G401 (cell line): Measurements from ENCODE around the gene FRS3. TPM values are rescaled to one million over a fixed set of nuclear protein-coding genes. Genes with fewer than 3 reads are reported as not detected.

Experiments used
- DNase-seq: peaks from one replicate; pipeline ENCODE4 v3.0.0-alpha.2; 2015; ENCODE audit warnings: low spot score
- in situ Hi-C: cut with HindIII; loops from 2 replicates; pipeline ENCODE4 v1.10.0; 2016; ENCODE audit warnings: low sequenced_read_pairs, mixed read lengths
- total RNA-seq: library from RNA; depleted of rRNA; stranded (reverse); fragments of >200 nt; shearing (Covaris generic); gene quantifications from 2 replicates; pipeline ENCODE4 v1.2.3, GENCODE V29; 2014

The FRS3 gene
- total RNA-seq, 1 experiment from 2014 or later, result 3.3 TPM

DNA sequence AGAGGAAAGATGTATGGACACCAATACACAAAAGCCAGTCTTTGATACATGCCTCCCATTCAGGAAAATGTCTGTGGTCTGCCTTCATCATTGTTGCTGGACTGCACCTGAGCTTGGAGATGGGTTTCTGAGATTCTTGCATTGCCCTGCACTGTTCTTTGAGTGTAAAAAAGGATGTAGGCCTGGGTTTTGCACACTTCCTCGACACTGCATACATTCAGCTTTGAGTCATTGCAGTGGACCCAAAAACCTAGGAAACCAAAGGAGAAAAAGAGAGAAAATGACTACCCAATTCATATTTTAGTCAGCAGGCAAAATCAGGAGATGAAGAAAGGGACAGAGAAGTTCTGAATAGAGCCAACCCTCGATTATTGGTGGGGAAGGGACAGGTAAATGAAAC lies 16.8 kb upstream of the FRS3 start:
- in situ Hi-C loops, result loop anchor here (25.0 kb wide), 1 partner anchor 241 kb away; no protein-coding TSS in a partner anchor
- DNase-seq, result no peak

DNA sequence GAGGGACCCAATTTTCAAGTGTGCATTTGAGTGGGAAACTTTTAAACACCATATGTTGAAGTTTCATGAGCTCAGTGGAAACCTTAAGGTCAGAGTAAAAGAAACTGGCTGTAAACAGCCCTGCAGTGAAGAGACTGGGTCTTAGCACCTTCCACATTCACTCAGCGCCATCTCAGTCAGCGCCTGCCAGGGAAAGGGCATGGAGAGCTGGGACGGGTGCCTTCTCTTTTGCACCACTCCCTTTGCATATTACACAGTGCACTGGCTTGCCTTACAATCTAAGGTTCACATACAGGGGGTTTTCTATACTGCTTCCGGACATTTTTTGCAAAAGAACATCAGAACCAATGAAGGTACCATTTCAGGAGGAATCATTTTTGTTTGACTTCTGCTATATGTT lies 12.3 kb upstream of the FRS3 start:
- in situ Hi-C loops, result loop anchor here (25.0 kb wide), 1 partner anchor 245 kb away; no protein-coding TSS in a partner anchor
- no peak for DNase-seq

DNA sequence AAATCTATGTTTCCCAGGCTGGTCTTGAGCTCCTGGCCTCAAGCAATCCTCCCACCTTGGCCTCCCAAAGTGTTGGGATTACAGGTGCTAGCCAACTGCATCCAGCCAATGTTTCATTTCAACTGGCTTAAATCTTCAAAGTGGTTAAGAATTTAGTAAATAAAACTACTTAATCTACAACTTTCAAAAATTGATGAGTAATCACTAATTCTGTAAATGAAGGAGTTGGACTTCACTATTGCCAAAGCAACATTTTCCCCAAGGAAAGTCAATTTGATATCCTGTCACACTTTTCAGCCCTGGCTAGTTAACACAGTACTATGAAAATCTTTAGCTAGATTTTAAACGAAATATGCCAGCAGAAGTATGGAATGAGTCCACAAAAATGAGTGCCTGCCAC lies 11.6 kb upstream of the FRS3 start:
- DNase-seq, result no peak
- in situ Hi-C loops, result loop anchor here (25.0 kb wide), 1 partner anchor 246 kb away; no protein-coding TSS in a partner anchor

DNA sequence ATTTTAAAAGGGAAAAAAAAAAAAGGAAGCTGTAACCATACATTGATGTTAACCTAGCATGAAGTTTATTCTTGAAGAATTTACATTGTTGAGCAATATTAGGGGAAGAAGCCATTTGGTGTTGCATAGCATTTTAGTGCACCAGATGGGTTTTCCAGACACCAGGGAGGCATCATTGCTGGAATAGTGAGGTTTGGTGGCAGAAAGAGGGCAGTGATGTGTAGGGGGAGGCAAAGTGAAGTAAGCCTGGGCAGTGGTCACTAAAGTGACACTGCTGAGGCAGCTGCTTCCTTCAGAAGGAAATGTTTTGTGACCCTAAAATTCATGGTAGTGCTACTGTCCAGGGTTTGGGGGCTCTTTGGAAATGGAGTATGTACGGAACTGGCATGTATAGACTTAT lies 10.3 kb upstream of the FRS3 start:
- in situ Hi-C loops, result loop anchor here (25.0 kb wide), 1 partner anchor 247 kb away; no protein-coding TSS in a partner anchor
- DNase-seq, result no peak

DNA sequence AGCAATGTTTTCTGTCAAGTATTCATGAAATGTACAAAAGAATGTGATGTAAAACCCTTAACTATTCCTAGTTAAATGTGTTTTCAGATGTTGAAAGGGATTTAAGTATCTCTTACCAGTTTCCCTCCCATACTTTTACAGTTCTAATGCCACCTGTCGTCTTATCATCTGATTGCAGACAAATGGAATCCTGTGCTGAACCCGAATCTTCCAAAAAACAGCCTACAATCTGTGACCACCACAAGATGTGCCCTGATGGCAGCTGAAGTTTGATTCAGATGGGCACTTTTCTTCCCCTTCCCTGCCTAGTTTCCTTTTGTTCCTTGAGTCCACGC lies 9.7 kb upstream of the FRS3 start:
- in situ Hi-C loops, result loop anchor here (25.0 kb wide), 1 partner anchor 248 kb away; no protein-coding TSS in a partner anchor
- no peak for DNase-seq

DNA sequence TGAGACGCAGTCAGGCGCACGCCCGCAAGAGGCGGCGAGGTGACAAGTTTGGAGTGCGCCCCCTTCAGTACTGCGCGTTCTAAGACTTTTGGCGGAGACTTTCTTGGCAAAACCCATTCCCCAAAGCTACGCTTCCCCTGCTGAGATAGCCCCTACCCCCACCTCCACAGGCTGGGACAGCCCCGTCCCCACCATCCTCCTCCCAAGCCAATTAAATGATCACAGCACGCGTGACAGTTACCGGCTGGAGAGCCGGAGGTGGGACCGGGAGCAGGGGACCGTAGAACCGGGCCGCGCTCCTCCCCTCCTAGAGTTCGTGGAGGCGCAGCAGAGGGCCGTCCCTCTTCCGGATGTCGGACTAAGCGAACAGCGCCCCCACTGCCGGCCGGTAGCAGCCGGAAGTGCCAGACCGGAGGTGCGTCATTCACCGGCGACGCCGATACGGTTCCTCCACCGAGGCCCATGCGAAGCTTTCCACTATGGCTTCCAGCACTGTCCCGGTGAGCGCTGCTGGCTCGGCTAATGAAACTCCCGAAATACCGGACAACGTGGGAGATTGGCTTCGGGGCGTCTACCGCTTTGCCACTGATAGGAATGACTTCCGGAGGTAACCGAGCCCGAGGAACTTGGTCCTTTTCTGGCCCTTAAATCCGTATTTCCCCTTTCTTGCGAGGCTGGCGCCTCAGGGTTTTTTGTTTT lies 7.7 kb upstream of the FRS3 start, which contains the start of gene TOMM6:
Gene TOMM6 (plus strand): TSS at position 476 of the 699 bp plus-strand sequence. CDS start 4 bp downstream, at position 480.
- DNase-seq, result peak; percentile 91

DNA sequence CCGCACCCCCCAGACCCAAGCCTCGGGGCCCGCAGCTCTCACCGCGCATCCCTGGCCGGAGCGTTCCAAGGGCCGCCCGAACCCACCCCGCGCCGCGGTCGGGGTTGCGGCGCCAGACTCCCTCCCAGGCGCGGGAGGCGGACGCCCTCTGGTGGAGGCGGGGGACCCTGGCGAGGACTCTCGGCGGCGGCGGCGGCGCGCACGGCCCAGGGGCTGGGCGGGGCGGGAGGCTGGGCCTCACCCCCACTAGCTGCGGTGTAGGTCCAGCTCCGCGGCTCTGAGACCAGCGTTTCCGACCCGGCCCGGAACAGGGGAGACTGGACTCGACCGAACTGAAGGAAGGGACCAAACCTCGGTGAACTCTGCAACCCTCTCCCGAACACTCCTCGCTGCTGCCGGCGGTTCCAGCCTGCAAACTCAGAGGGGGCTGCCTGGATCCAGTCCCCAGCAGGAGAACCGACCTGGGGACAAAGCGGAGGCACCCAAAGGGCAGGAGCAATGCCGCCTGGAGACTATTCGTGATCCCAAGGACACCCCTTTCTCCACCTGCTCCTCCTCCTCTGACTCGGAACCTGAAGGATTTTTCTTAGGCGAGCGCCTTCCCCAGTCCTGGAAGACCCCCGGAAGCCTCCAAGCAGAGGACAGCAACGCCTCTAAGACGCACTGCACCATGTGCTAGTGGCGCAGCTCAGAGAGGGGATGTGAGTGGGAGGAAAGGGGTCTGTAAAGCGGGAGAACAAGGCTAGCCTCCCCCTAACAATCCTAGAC lies 6.9 kb upstream of the FRS3 start:
- in situ Hi-C loops, result loop anchor here (25.0 kb wide), 1 partner anchor 251 kb away; no protein-coding TSS in a partner anchor
- DNase-seq, result peak; percentile 85

More for the DNA sequence above, 7.7 kb upstream of the FRS3 start, which contains the start of gene TOMM6:
- in situ Hi-C loops, result loop anchor here (25.0 kb wide), 1 partner anchor 250 kb away; no protein-coding TSS in a partner anchor

DNA sequence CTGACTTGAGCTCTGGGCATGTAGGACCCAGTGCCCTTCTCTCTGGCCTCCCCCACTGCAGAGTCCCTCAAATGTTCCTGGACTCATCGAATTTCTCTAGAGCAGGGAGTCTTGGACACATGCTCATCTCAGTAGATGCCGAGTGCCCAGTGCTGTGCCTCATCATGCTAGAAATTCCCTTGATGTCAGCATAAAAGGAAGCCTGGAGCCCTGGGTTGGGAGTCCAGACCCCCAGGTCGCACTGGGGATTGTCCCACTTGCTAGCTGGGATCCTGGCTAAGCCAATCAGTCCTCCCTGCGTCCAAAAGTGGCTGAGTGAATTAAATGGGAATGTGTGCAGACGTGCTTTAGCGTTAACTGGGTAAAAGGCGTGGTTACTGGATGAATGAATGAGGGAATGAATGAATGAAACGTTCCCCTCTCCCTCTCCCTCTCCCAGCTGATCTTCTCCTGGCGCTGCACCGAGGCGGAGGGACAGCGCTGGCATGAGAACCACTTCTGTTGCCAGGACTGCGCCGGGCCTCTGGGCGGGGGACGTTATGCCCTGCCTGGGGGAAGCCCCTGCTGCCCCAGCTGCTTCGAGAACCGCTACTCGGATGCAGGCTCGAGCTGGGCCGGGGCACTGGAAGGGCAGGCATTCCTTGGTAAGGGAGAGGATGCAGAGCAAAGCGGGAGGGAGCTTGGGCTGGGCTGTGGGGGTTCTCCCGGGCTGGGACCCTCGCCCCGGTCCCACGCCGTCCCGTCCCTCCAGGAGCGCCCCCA lies 6.2 kb upstream of the FRS3 start:
- in situ Hi-C loops, result loop anchor here (25.0 kb wide), 1 partner anchor 251 kb away; no protein-coding TSS in a partner anchor
- DNase-seq, result peak; percentile 56

DNA sequence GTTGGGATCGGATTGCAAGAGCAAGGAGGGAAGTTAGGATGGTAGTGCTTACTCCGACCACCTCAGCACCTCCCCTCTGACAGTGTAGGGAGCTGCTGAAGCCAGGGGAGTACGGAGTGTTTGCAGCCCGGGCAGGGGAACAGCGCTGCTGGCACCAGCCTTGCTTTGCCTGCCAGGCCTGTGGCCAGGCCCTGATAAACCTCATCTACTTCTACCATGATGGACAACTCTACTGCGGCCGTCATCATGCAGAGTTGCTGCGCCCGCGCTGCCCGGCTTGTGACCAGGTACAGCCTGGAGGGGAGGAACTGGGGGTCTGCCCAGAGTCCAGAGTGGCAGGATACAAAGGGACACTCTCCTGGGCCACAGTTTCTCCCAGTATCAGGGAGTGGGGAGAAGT lies 5.6 kb upstream of the FRS3 start:
- in situ Hi-C loops, result loop anchor here (25.0 kb wide), 1 partner anchor 252 kb away; no protein-coding TSS in a partner anchor
- no peak for DNase-seq

DNA sequence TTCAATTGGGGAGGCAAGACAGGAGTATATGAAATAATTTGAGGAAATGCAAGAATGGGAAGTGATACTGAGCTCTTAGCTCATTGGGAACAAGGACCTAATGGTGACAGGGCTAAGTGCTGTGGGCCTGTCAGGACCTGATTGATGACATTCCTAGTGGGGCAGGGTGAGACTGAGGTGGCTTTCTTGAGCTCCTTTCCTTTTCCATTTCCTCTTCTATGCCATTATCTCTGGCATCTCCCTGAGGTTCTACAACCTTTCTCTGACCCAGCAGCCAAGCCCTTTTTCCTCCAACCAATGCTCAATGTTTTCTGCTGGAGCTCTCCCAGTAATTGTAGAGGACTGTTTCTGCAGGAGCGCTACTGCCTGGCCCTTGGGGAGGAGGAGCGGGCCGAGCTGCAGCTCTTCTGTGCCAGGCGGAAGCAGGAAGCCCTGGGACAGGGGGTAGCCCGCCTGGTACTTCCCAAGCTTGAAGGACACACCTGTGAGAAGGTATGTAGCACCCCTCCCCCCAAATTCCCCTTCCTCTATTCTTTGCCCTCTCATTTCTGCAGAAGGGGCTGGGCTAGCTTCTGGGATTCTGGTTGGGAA lies 5.0 kb upstream of the FRS3 start:
- no peak for DNase-seq
- in situ Hi-C loops, result loop anchor here (25.0 kb wide), 1 partner anchor 253 kb away; no protein-coding TSS in a partner anchor

DNA sequence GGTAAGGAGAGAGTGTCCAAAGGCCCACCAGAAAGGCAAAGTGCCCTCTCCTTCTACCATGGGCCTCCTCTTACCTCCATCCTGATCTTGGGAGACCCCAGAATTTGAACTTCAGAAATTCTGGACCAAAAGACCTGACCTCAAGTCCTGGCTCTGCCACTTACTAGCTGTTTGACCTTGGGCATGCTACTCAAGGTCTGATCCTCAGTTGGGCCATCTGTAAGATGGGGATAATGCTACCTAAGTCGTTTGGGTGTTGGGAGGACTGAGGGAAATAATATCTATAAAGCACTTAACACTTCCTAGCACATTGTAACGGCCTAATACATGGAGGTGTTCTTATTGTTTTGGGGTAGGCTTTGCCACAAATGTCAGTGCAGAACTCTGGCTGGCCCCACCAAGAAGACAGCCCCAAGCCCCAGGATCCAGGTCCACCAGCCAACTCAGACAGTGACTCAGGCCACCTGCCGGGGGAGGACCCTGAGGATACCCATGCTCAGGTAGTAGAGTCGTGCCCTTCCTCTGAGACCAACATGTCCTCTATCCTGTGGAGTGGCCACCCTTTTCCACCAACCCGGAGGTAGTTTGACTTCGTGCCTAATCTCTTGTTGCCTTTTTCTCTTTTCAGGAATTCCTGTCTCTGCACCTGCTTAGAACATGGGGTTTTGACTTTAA lies 3.5 kb upstream of the FRS3 start:
- DNase-seq, result no peak
- in situ Hi-C loops, result loop anchor here (25.0 kb wide), 1 partner anchor 254 kb away; no protein-coding TSS in a partner anchor

DNA sequence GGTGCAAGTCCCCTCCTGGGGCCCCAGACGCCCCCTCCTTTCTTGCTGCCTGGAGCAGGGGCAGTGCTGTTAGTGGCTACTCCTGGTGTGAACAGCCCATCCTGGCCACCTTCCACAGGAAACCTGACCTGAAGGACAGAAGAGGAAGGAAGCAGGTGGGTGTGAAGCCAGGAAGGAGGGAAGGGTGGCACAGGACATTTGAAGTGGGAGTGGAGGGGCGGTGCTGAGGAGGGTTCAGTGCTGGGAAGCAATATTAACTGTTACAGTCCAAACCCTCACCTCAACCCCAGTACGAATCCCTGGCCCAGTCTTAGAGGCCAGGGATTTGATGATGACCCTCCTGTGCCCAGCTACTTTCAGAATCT lies 1.6 kb upstream of the FRS3 start:
- in situ Hi-C loops, result loop anchor here (25.0 kb wide), 1 partner anchor 256 kb away; no protein-coding TSS in a partner anchor
- DNase-seq, result no peak

DNA sequence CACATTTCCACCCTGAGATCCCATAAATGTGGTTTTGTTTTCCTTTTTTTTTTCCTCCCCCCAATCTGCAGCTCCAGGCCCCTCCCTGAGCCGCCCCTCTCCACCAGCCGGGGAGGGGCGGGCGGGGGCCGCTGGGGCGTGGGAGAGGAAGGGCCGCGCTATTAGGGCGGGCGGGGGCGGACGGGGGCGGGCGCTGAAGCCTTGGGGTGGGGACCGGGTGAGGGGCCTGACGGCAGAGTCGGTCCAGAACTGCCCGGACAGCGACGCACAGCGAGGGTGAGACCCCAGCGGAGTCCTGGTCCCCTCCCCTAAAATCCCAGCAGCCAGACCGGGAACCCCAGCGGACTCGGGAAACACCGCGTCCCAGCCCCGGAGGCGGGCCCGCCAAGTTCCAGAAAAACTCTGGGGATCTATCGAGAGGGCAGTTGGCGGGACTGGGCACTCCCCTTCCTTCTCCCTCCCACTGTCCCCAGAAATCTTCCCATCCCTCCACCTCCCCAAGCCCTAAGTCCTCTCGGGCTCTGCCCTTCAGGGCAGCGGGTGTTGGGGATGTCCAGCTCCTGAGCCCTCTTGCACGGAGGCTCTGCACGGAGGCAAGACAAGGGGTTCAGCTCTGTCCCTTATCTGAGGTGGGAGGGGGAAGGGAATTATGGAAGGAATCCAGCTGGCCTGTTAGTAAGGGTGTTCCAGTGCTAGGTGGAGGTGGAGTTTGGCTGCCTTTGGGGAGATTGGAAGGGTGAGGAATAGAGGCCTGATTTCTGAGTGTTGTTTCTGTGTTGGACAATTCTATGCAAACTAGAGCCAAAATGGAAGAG lies 1.1 kb upstream of the FRS3 start, which contains the start of gene PRICKLE4:
Gene PRICKLE4 (plus strand): TSS at position 232 of the 815 bp plus-strand sequence. CDS start 2,692 bp downstream, outside the sequence.
- in situ Hi-C loops, result loop anchor here (25.0 kb wide), 1 partner anchor 257 kb away; no protein-coding TSS in a partner anchor
- DNase-seq, result peak; percentile 57

DNA sequence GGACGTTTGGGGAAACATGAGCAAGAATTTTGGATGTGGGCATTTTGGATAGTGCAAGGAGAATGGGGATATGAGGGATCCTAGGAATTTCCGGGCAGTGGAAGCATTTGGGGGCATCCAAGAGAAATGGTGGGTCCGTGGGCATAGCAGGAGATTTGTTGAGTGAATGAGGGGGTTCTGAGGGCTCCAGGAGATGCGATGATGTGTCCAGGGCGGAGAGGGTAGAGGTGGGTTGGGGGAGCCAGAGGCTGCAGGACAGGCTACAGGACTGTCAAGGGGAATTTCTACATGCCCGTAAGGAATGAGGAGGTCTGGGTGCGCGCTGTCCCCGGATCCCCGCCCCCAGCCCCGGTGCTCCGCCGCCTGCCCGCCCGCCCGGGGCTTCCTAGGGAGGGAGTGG lies 364 bp downstream of the FRS3 start:
- in situ Hi-C loops, result loop anchor here (25.0 kb wide), 1 partner anchor 258 kb away; no protein-coding TSS in a partner anchor
- peak; percentile 13 for DNase-seq

DNA sequence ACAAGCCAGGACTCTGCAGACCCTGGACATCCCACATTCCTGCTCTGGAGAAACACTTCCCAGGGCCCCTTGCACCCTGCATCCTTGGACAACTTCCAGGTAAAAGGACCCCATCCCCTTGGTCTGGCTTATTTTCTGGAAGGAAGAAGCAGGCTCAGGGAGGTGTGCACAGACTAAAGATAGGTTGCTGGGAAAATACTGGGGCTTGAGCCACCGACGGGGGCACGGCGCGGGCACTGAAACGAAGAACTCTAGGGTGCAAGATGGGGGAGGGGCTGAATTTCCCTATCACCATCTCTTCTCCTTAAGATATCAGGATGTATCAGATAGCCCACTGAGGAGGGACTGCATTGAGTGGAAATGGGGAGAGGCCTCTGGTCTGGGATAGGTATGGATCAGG lies 805 bp downstream of the FRS3 start:
- in situ Hi-C loops, result loop anchor here (25.0 kb wide), 1 partner anchor 258 kb away; no protein-coding TSS in a partner anchor
- no peak for DNase-seq

DNA sequence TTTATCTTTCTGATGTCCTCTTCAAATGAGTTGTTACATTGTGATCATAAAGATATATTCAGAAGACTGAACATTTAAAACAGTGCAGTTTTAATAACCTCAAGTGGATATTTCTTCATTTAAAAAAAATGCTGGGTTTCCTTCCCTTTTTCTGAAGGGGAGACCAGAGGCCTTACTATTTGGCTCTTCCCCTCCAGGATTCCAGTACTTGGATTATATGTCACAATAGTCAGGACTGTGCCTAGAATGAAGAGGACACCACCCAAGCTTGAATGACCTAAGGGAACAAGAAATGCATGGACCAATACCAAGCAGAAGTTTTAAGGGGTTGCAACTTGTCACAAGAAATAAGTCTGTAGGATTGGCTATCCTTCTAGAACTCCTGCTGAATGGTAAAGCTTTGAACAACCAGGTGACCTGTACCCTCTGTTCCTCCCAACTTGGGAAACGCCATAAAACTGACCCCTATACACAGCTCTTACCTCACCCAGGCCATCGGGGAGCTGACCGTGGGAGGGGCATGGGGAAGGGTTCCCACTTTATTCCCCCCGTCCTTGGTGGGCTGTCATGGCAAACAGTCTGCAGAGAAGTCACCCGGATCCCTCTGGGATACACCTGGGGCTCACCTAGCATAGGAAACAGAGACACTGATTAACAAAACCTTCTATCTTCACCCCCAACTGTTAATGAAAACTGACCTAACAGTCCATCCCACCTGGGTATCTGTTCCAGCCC lies 2.0 kb downstream of the FRS3 start:
- DNase-seq, result no peak
- in situ Hi-C loops, result loop anchor here (25.0 kb wide), 1 partner anchor 260 kb away; no protein-coding TSS in a partner anchor
